WTC11 (cell line): ENCODE data around the gene NCBP1. TPM values are rescaled to one million over a fixed set of nuclear protein-coding genes. Genes with fewer than 3 reads are reported as not detected.

Source experiments
- ATAC-seq: fragments of 200-7000 bp; cut with Tn5 transposase; 2 replicates; pipeline ENCODE4 v1.10.0; 2021; ENCODE audit warnings: mild to moderate bottlenecking, moderate library complexity
- CTCF ChIA-PET: fragments of 300-600 bp; sonication (Branson Sonifier 250); formaldehyde crosslinking; loops from one replicate; lab custom pipeline; 2021; ENCODE audit warnings: antibody characterized with exemption; lab: Charles Lee
- POLR2A ChIA-PET: fragments of 350-600 bp; sonication (Branson Sonifier 250); formaldehyde crosslinking; loops from one replicate; lab custom pipeline; 2021; ENCODE audit warnings: antibody characterized with exemption; lab: Charles Lee
- DNase-seq: peaks from one replicate; pipeline ENCODE4 v3.0.0; 2021; ENCODE audit warnings: low spot score
- H3K27ac Mint-ChIP-seq: 2 replicates; pipeline ENCODE4 v1.8.0; 2021; ENCODE audit warnings: mixed read lengths
- H3K27me3 Mint-ChIP-seq: 2 replicates; pipeline ENCODE4 v1.8.0; 2021; ENCODE audit warnings: low read depth, mild to moderate bottlenecking, moderate library complexity, mixed read lengths
- H3K36me3 Mint-ChIP-seq: 2 replicates; pipeline ENCODE4 v1.8.0; 2021; ENCODE audit warnings: mixed read lengths
- H3K4me1 Mint-ChIP-seq: 2 replicates; pipeline ENCODE4 v1.8.0; 2022; ENCODE audit warnings: mixed read lengths
- H3K4me3 Mint-ChIP-seq: 2 replicates; pipeline ENCODE4 v1.8.0; 2021; ENCODE audit warnings: mild to moderate bottlenecking, moderate library complexity, mixed read lengths
- H3K9me3 Mint-ChIP-seq: 2 replicates; pipeline ENCODE4 v1.8.0; 2021; ENCODE audit warnings: mixed read lengths
- AFF4 ChIP-seq: sonication (generic); formaldehyde crosslinking; IDR thresholded peaks from 2 replicates; pipeline ENCODE4 v1.8.1; 2023; ENCODE audit warnings: mild to moderate bottlenecking, missing genetic modification reagents, borderline replicate concordance
- ATF2 ChIP-seq: sonication (generic); formaldehyde crosslinking; IDR thresholded peaks from 2 replicates; pipeline ENCODE4 v1.8.1; 2022; ENCODE audit warnings: low read depth, missing genetic modification reagents, borderline replicate concordance
- ATF6 ChIP-seq: sonication (generic); formaldehyde crosslinking; IDR thresholded peaks from 2 replicates; pipeline ENCODE4 v1.8.1; 2023; ENCODE audit warnings: mild to moderate bottlenecking, missing genetic modification reagents
- E2F4 ChIP-seq: sonication (generic); formaldehyde crosslinking; IDR thresholded peaks from 2 replicates; pipeline ENCODE4 v1.8.1; 2022; ENCODE audit warnings: low read depth, mild to moderate bottlenecking, moderate library complexity, missing genetic modification reagents, borderline replicate concordance
- EMX1 ChIP-seq: fragments of 250-450 bp; sonication (Bioruptor Pico); IDR thresholded peaks from 2 replicates; pipeline ENCODE4 v1.8.0; 2021; ENCODE audit warnings: mild to moderate bottlenecking
- GABPB1 ChIP-seq: sonication (generic); formaldehyde crosslinking; IDR thresholded peaks from 2 replicates; pipeline ENCODE4 v1.8.1; 2023; ENCODE audit warnings: mild to moderate bottlenecking, missing genetic modification reagents
- HMGA2 ChIP-seq: fragments of 250-450 bp; sonication (Bioruptor Pico); IDR thresholded peaks from 2 replicates; pipeline ENCODE4 v1.4.0; 2021; ENCODE audit warnings: mild to moderate bottlenecking, moderate library complexity
- JUN ChIP-seq: sonication (generic); formaldehyde crosslinking; IDR thresholded peaks from 2 replicates; pipeline ENCODE4 v1.8.0; 2023; ENCODE audit warnings: mild to moderate bottlenecking, missing genetic modification reagents
- KAT7 ChIP-seq: sonication (generic); formaldehyde crosslinking; IDR thresholded peaks from 2 replicates; pipeline ENCODE4 v1.8.1; 2023; ENCODE audit warnings: missing genetic modification reagents, mild to moderate bottlenecking, borderline replicate concordance
- NFATC4 ChIP-seq: fragments of 250-450 bp; sonication (Bioruptor Pico); IDR thresholded peaks from 2 replicates; pipeline ENCODE4 v1.9.0; 2021; ENCODE audit warnings: mild to moderate bottlenecking
- NFE2L1 ChIP-seq: sonication (generic); formaldehyde crosslinking; IDR thresholded peaks from 2 replicates; pipeline ENCODE4 v1.8.1; 2023; ENCODE audit warnings: missing genetic modification reagents
- PRDM15 ChIP-seq: sonication (generic); formaldehyde crosslinking; IDR thresholded peaks from 2 replicates; pipeline ENCODE4 v1.8.0; 2022; ENCODE audit warnings: missing genetic modification reagents
- STAT6 ChIP-seq: sonication (generic); formaldehyde crosslinking; conservative IDR thresholded peaks from 2 replicates; pipeline ENCODE4 v1.8.1; 2023; ENCODE audit warnings: mild to moderate bottlenecking, low read depth, missing genetic modification reagents, moderate library complexity
- total RNA-seq: library from RNA; stranded (reverse); gene quantifications from 3 replicates; pipeline ENCODE4 v1.2.3, GENCODE V29; 2021
- TF ChIP-seq, protein P1 (sequence below): fragments of 250-450 bp; sonication (Bioruptor Pico); IDR thresholded peaks from 2 replicates; pipeline ENCODE4 v1.8.0; 2021; ENCODE audit warnings: mild to moderate bottlenecking
- TF ChIP-seq, protein P2 (sequence below): fragments of 250-450 bp; sonication (Bioruptor Pico); IDR thresholded peaks from 2 replicates; pipeline ENCODE4 v2.1.2; 2022; ENCODE audit warnings: mild to moderate bottlenecking, moderate library complexity
- TF ChIP-seq, protein P3 (sequence below): sonication (generic); formaldehyde crosslinking; IDR thresholded peaks from 2 replicates; pipeline ENCODE4 v1.8.1; 2022; ENCODE audit warnings: missing genetic modification reagents, borderline replicate concordance

The NCBP1 gene
- total RNA-seq, 1 experiment from 2014 or later = 61.1 TPM

DNA sequence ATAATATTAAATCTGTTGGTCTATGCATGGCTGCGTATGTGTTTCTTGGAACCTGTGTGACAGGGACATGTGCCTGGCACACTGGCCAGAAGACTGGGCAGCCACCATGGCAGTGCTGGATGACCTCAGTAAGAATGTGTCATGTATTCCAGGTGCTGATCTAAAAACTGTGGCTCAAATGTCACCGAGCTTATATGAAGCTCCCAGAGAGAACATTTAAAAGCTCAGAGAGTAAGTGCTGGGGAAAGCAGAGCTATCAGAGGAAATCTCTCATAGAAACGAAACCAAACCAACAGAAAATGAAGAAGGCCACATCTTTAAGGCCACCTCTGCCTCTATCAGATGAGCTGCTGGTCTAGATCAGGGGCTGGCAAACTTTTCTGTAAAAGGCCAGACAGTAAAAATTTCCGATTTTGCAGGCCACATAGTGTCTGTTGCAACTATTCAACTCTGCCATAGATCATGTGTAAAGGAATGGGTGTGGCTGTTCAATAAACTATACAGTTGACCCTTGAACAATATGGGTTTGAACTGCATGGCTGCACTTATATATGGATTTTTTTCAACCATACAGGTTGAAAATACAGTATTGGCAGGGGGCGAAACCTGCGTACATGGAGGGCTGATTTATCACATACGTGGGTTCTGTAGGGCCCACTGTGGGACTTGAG, 32.3 kb upstream of the NCBP1 start:
- Mint-ChIP-seq H3K4me1 (peaks cover 4% of the 10 kb centered on the region), H3K36me3 (peaks cover 40% of the 10 kb centered on the region), H3K9me3 (no peaks in the 10 kb centered on the region), H3K27ac (no peak overlapping the region), H3K27me3 (no peaks in the 10 kb centered on the region), H3K4me3 (no peak overlapping the region)
- TF ChIP-seq STAT6 (no peak), NFE2L1 (CRISPR knock-in tag) (no peak), ATF2 (CRISPR knock-in tag) (no peak), NFATC4 (no peak), HMGA2 (CRISPR knock-in tag) (no peak), PRDM15 (no peak), ATF6 (no peak), KAT7 (CRISPR knock-in tag) (no peak), E2F4 (no peak), GABPB1 (CRISPR knock-in tag) (no peak), EMX1 (CRISPR knock-in tag) (no peak), AFF4 (CRISPR knock-in tag) (no peak), JUN (CRISPR knock-in tag) (no peak)
- TF ChIP-seq, protein P1, sequence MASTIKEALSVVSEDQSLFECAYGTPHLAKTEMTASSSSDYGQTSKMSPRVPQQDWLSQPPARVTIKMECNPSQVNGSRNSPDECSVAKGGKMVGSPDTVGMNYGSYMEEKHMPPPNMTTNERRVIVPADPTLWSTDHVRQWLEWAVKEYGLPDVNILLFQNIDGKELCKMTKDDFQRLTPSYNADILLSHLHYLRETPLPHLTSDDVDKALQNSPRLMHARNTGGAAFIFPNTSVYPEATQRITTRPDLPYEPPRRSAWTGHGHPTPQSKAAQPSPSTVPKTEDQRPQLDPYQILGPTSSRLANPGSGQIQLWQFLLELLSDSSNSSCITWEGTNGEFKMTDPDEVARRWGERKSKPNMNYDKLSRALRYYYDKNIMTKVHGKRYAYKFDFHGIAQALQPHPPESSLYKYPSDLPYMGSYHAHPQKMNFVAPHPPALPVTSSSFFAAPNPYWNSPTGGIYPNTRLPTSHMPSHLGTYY (CRISPR knock-in tag) = no peak
- TF ChIP-seq, protein P2, sequence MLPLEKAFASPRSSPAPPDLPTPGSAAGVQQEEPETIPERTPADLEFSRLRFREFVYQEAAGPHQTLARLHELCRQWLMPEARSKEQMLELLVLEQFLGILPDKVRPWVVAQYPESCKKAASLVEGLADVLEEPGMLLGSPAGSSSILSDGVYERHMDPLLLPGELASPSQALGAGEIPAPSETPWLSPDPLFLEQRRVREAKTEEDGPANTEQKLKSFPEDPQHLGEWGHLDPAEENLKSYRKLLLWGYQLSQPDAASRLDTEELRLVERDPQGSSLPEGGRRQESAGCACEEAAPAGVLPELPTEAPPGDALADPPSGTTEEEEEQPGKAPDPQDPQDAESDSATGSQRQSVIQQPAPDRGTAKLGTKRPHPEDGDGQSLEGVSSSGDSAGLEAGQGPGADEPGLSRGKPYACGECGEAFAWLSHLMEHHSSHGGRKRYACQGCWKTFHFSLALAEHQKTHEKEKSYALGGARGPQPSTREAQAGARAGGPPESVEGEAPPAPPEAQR (CRISPR knock-in tag) = no peak
- TF ChIP-seq, protein P3, sequence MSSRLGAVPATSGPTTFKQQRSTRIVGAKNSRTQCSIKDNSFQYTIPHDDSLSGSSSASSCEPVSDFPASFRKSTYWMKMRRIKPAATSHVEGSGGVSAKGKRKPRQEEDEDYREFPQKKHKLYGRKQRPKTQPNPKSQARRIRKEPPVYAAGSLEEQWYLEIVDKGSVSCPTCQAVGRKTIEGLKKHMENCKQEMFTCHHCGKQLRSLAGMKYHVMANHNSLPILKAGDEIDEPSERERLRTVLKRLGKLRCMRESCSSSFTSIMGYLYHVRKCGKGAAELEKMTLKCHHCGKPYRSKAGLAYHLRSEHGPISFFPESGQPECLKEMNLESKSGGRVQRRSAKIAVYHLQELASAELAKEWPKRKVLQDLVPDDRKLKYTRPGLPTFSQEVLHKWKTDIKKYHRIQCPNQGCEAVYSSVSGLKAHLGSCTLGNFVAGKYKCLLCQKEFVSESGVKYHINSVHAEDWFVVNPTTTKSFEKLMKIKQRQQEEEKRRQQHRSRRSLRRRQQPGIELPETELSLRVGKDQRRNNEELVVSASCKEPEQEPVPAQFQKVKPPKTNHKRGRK (CRISPR knock-in tag) = no peak
- no peak for DNase-seq
- POLR2A ChIA-PET = no interaction called here
- ATAC-seq = no peak
- CTCF ChIA-PET = interaction anchor here (0.5 kb wide), 1 partner anchor 138 kb away, joined by 3 read pairs; no protein-coding TSS in a partner anchor
